Breast epithelium (tissue), 3 donors: ENCODE measurements around the gene RHOH.

Experiments used
- POLR2A ChIP-seq: fragments of 450-650 bp; IDR thresholded peaks from one replicate; pipeline ENCODE4 v1.6.1; 2016; ENCODE audit warnings: antibody characterized with exemption, mild to moderate bottlenecking, moderate library complexity
- POLR2AphosphoS5 ChIP-seq, 3 donors: sonication (generic); formaldehyde crosslinking; IDR thresholded peaks; one replicate each; pipeline ENCODE4 v1.6.1; 2017; ENCODE audit warnings: antibody characterized with exemption in 3 of 3
- TF ChIP-seq, protein P1 (sequence below), 3 donors: fragments of 450-650 bp; IDR thresholded peaks; one replicate each; pipeline ENCODE4 v1.5.1; 2016 to 2017; ENCODE audit warnings: antibody characterized with exemption in 3 of 3, mild to moderate bottlenecking in 3 of 3, moderate library complexity in 3 of 3

DNA sequence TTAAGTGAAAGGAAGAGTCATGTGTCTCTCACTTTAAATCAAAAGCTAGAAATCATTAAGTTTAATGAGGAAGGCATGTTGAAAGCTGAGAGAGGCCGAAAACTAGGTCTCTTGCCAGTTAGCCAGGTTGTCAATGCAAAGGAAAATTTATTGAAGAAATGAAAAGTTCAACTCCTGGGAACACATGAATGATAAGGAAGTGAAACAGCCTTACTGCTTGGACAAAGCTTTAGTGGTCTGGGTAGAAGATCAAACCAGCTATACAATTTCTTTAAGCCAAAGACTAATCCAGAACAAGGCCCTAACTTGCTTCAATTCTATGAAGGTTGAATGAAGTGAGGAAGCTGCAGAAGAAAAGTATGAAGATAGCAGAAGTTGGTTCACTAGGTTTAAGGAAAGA is 24.9 kb downstream of the RHOH start:
- TF ChIP-seq, protein P1, sequence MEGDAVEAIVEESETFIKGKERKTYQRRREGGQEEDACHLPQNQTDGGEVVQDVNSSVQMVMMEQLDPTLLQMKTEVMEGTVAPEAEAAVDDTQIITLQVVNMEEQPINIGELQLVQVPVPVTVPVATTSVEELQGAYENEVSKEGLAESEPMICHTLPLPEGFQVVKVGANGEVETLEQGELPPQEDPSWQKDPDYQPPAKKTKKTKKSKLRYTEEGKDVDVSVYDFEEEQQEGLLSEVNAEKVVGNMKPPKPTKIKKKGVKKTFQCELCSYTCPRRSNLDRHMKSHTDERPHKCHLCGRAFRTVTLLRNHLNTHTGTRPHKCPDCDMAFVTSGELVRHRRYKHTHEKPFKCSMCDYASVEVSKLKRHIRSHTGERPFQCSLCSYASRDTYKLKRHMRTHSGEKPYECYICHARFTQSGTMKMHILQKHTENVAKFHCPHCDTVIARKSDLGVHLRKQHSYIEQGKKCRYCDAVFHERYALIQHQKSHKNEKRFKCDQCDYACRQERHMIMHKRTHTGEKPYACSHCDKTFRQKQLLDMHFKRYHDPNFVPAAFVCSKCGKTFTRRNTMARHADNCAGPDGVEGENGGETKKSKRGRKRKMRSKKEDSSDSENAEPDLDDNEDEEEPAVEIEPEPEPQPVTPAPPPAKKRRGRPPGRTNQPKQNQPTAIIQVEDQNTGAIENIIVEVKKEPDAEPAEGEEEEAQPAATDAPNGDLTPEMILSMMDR (IDR thresholded peaks at IDR 0.05): no peak
- no peak for TF ChIP-seq POLR2A
- no peak for TF ChIP-seq POLR2AphosphoS5 (IDR thresholded peaks at IDR 0.05)
